Peyer's patch (tissue), 4 donors: ENCODE results near the gene PRR15L.

ENCODE experiments used
- CTCF ChIP-seq, 6 experiments: fragments of 450-650 bp in 4 of 6; fragments of 200-600 bp in 2 of 6; sonication (generic) in 1 of 6; IDR thresholded peaks; one replicate each; pipeline ENCODE4 v1.5.1; 2017 to 2019; ENCODE audit warnings: antibody characterized with exemption in 6 of 6, mild to moderate bottlenecking in 3 of 6, moderate library complexity in 1 of 6
- POLR2A ChIP-seq, 2 donors: fragments of 450-650 bp; IDR thresholded peaks; one replicate each; pipeline ENCODE4 v1.5.1; 2017; ENCODE audit warnings: antibody characterized with exemption in 2 of 2, mild to moderate bottlenecking in 2 of 2, moderate library complexity in 2 of 2

DNA sequence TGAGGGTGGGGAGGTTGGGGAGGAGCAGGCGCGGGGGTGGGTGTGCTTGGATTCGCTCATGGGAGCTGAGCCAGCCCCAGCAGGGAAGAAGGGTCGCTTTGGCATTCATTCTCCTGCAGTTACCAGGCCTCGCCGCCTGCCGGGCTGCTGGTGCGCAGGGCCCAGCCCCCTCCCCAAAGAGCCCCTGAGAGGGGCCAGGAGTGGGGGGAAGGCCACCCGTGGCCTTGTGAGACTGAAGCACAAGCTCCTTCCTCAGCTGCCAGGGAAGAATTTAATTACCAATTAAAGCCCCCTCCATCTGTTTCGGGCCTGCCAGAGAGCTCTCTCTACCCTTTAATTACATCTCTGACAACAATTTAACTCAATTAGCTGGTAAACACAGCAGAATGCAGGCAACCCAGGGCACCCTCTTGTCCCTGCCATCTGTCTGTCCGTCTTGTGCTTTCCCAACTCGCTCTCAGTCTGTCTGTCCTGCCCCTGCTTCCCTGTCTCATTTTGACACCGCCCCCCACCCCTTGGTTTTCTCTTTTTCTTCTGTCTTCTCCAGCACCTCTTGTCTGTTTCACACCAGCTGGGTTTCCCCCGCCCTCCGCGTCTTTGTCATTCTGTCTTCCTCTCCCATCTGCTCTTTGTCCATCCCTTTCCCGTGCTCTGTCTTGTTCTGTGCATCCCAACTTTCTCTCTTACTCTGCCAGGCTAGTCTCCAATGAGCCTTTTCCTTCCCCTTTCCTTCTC is 45.9 kb upstream of the PRR15L start:
- TF ChIP-seq CTCF (IDR thresholded peaks at IDR 0.05): no peak
- TF ChIP-seq POLR2A (IDR thresholded peaks at IDR 0.05): no peak
